ENCODE measurements around the gene SLN. TPM values are rescaled to one million over a fixed set of nuclear protein-coding genes. Genes with fewer than 3 reads are reported as not detected.

SLN gene
- total and polyA plus RNA-seq, 10 of the 15 experiments (the other 5 are each of a cell fraction or from before 2014, with no cell fraction given): 0.39 TPM; not detected in 9

DNA sequence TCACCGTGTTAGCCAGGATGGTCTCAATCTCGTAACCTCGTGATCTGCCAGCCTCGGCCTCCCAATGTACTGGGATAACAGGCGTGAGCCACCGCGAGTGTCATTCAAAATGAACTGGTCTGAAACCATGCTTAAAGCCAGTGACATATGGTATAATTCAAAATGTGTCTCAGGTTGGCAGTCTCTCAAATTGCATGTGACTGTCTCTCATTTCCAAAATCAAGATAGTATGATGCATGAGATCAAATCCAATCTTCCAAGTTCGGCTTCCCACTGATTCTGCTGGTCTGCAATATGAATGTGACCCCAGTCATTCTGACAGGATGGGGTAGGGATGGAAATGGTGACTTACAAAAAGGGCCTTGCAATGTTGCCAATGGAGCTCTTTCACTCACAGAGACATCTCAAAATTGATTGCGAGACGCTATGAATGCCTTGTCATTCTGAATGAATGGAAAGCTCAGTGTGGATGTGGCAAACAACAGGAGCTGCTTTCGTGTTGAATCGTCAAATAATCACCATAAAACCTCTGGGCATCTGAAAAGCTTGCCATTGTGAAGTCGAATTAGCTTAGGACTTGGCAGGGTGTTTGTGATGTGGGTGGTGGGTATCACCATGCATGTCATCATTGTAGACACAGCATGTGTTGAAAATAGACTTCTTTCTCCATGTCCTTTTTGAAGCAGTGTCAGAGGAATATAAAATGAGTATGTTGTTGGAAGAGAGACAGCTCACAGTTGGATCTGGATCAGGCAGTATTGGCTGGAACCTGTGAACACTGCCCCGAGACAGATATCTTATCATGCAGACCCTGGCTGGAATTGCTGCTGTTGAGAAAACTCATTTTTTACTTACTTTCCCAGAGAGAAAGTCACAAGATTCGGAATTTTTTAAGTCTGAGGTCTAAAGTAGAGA, 12.2 kb downstream of the SLN start:
- Histone ChIP-seq H3K36me3 (ENCODE audit: control insufficient read depth in 2 of 2, insufficient read depth in 2 of 2, low read length in 1 of 2) (no peaks in the 10 kb centered on the region), H3K4me3 (no peak overlapping the region), H3K9ac (ENCODE audit: control insufficient read depth, insufficient read depth, low read length) (no peak overlapping the region), H2AFZ (ENCODE audit: control insufficient read depth, low read depth, low read length) (no peak overlapping the region), H3K4me1 (ENCODE audit: control insufficient read depth, insufficient read depth, low read length) (no peaks in the 10 kb centered on the region), H3K27ac (ENCODE audit: control insufficient read depth, insufficient read depth) (no peak overlapping the region), H3K4me2 (ENCODE audit: control insufficient read depth, insufficient read depth) (no peak overlapping the region), H3K27me3 (replicated peaks in 1 of 2; ENCODE audit: control insufficient read depth in 2 of 2, insufficient read depth in 2 of 2, low read length in 1 of 2) (peaks cover 1 to 5% of the 10 kb centered on the region in 2 experiments; a peak in 2 of 4 replicates), H3K79me2 (ENCODE audit: control insufficient read depth, insufficient read depth, low read length) (no peaks in the 10 kb centered on the region), H4K20me1 (ENCODE audit: control insufficient read depth, insufficient read depth) (no peaks in the 10 kb centered on the region), H3K9me3 (replicated peaks; ENCODE audit: control insufficient read depth, insufficient read depth, low read length) (no peaks in the 10 kb centered on the region)
- DNase-seq (ENCODE audit: low read depth, low spot score): no peak
- in situ Hi-C loops (cut with MboI) (no loop called here), intact Hi-C loops (cut with micrococcal nuclease; ENCODE audit: unreplicated experiment) (no loop called here)
- 54% methylated on average over 15 of the region's 15 CpGs for WGBS (ENCODE audit: insufficient coverage, insufficient replicate concordance, low lambda C conversion rate, missing lambda C conversion rate)
- no peak for FAIRE-seq
- POLR2A ChIA-PET: no interaction called here
- SMC1A ChIA-PET (ENCODE audit: uncharacterized antibody, unreplicated experiment): interaction anchor here (0.8 to 1.7 kb wide), 4 partner anchors 11 to 136 kb away, joined by 3 to 6 read pairs (median 4); no protein-coding TSS in a partner anchor
- no peak for ATAC-seq
- RAD21 ChIA-PET (ENCODE audit: unreplicated experiment): no interaction called here
- no TSS peak for BruUV-seq (replicated peaks)
- CTCF ChIA-PET: interaction anchor here (0.7 kb wide), 1 partner anchor 58 kb away, joined by 3 read pairs; no protein-coding TSS in a partner anchor
- no peak for TF ChIP-seq KLF5 (IDR thresholded peaks at IDR 0.05; ENCODE audit: partially characterized antibody)
- TF ChIP-seq POLR2AphosphoS5 (IDR thresholded peaks at IDR 0.05; ENCODE audit: low read length): no peak
- TF ChIP-seq, protein P1, sequence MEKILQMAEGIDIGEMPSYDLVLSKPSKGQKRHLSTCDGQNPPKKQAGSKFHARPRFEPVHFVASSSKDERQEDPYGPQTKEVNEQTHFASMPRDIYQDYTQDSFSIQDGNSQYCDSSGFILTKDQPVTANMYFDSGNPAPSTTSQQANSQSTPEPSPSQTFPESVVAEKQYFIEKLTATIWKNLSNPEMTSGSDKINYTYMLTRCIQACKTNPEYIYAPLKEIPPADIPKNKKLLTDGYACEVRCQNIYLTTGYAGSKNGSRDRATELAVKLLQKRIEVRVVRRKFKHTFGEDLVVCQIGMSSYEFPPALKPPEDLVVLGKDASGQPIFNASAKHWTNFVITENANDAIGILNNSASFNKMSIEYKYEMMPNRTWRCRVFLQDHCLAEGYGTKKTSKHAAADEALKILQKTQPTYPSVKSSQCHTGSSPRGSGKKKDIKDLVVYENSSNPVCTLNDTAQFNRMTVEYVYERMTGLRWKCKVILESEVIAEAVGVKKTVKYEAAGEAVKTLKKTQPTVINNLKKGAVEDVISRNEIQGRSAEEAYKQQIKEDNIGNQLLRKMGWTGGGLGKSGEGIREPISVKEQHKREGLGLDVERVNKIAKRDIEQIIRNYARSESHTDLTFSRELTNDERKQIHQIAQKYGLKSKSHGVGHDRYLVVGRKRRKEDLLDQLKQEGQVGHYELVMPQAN (conservative IDR thresholded peaks at IDR 0.05): no peak
- TF ChIP-seq MEF2B (IDR thresholded peaks at IDR 0.05; ENCODE audit: partially characterized antibody, poor library complexity, severe bottlenecking): no peak
- TF ChIP-seq, protein P2, sequence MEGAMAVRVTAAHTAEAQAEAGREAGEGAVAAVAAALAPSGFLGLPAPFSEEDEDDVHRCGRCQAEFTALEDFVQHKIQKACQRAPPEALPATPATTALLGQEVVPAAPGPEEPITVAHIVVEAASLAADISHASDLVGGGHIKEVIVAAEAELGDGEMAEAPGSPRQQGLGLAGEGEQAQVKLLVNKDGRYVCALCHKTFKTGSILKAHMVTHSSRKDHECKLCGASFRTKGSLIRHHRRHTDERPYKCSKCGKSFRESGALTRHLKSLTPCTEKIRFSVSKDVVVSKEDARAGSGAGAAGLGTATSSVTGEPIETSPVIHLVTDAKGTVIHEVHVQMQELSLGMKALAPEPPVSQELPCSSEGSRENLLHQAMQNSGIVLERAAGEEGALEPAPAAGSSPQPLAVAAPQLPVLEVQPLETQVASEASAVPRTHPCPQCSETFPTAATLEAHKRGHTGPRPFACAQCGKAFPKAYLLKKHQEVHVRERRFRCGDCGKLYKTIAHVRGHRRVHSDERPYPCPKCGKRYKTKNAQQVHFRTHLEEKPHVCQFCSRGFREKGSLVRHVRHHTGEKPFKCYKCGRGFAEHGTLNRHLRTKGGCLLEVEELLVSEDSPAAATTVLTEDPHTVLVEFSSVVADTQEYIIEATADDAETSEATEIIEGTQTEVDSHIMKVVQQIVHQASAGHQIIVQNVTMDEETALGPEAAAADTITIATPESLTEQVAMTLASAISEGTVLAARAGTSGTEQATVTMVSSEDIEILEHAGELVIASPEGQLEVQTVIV (IDR thresholded peaks at IDR 0.05; ENCODE audit: borderline replicate concordance, partially characterized antibody): no peak
- TF ChIP-seq SMC3 (IDR thresholded peaks at IDR 0.05; ENCODE audit: borderline replicate concordance, low read length): no peak
- TF ChIP-seq, protein P3, sequence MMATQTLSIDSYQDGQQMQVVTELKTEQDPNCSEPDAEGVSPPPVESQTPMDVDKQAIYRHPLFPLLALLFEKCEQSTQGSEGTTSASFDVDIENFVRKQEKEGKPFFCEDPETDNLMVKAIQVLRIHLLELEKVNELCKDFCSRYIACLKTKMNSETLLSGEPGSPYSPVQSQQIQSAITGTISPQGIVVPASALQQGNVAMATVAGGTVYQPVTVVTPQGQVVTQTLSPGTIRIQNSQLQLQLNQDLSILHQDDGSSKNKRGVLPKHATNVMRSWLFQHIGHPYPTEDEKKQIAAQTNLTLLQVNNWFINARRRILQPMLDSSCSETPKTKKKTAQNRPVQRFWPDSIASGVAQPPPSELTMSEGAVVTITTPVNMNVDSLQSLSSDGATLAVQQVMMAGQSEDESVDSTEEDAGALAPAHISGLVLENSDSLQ (IDR thresholded peaks at IDR 0.05): no peak
- TF ChIP-seq, protein P4, sequence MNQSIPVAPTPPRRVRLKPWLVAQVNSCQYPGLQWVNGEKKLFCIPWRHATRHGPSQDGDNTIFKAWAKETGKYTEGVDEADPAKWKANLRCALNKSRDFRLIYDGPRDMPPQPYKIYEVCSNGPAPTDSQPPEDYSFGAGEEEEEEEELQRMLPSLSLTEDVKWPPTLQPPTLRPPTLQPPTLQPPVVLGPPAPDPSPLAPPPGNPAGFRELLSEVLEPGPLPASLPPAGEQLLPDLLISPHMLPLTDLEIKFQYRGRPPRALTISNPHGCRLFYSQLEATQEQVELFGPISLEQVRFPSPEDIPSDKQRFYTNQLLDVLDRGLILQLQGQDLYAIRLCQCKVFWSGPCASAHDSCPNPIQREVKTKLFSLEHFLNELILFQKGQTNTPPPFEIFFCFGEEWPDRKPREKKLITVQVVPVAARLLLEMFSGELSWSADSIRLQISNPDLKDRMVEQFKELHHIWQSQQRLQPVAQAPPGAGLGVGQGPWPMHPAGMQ (IDR thresholded peaks at IDR 0.05; ENCODE audit: borderline replicate concordance): no peak
- TF ChIP-seq SREBF2 (IDR thresholded peaks at IDR 0.05; ENCODE audit: low read length): no peak
- no peak for TF ChIP-seq CBX5 (IDR thresholded peaks at IDR 0.05; ENCODE audit: low read depth)
- no peak for TF ChIP-seq YY1 (IDR thresholded peaks at IDR 0.05; ENCODE audit: low read depth, low read length)
- TF ChIP-seq CREB1 (IDR thresholded peaks at IDR 0.05; ENCODE audit: low read depth): no peak
- no peak for TF ChIP-seq RB1 (IDR thresholded peaks at IDR 0.05; ENCODE audit: borderline replicate concordance)

Data from GM12878 (cell line).